GM18502 (cell line): ENCODE results near the gene FAM228B.

ENCODE experiments used
- ATAC-seq: cut with Tn5 transposase; IDR thresholded peaks from one replicate; pipeline ENCODE4 v1.9.1; 2021; ENCODE audit warnings: mild to moderate bottlenecking; ENCODE audit not compliant: unreplicated experiment, poor library complexity

Gene FAM228B

GRCh38 chr2:24152413-24153197 lies 29.3 kb downstream of the FAM228B start:
- no peak for ATAC-seq

GRCh38 chr2:24153478-24153877 lies 30.2 kb downstream of the FAM228B start:
- ATAC-seq = no peak

GRCh38 chr2:24158131-24158530 lies 34.9 kb downstream of the FAM228B start:
- no peak for ATAC-seq

GRCh38 chr2:24159708-24160107 lies 36.4 kb downstream of the FAM228B start:
- ATAC-seq = no peak

GRCh38 chr2:24160761-24161160 lies 37.5 kb downstream of the FAM228B start:
- no peak for ATAC-seq

- ATAC-seq = no peak
Observed at GRCh38 chr2:24162494-24162893, 39.2 kb downstream of the FAM228B start.

GRCh38 chr2:24163186-24163585 lies 39.9 kb downstream of the FAM228B start:
- ATAC-seq = no peak

- ATAC-seq = no peak
Observed at GRCh38 chr2:24163601-24164000, 40.3 kb downstream of the FAM228B start.

- peak; percentile 89 for ATAC-seq
Observed at GRCh38 chr2:24164416-24164973, 41.2 kb downstream of the FAM228B start.

- ATAC-seq = no peak
Observed at GRCh38 chr2:24169023-24169422, 45.8 kb downstream of the FAM228B start.

GRCh38 chr2:24174851-24175277 lies 51.6 kb downstream of the FAM228B start, which contains the start of gene FAM228A:
Gene FAM228A (plus strand): TSS chr2:24175053. CDS start chr2:24175481, 428 bp downstream.
- ATAC-seq = no peak

- ATAC-seq = no peak
Observed at GRCh38 chr2:24175631-24176187, 52.4 kb downstream of the FAM228B start.

- ATAC-seq = no peak
Observed at GRCh38 chr2:24176326-24176725, 53.1 kb downstream of the FAM228B start.

GRCh38 chr2:24179683-24180082 lies 56.4 kb downstream of the FAM228B start:
- no peak for ATAC-seq

- ATAC-seq = no peak
Observed at GRCh38 chr2:24181849-24182248, 58.6 kb downstream of the FAM228B start.

GRCh38 chr2:24182507-24182906 lies 59.2 kb downstream of the FAM228B start:
- no peak for ATAC-seq

- no peak for ATAC-seq
Observed at GRCh38 chr2:24183366-24184069, 60.2 kb downstream of the FAM228B start.

GRCh38 chr2:24189551-24189950 lies 66.3 kb downstream of the FAM228B start:
- no peak for ATAC-seq

GRCh38 chr2:24190503-24190902 lies 67.2 kb downstream of the FAM228B start:
- no peak for ATAC-seq

- ATAC-seq = no peak
Observed at GRCh38 chr2:24191156-24191555, 67.9 kb downstream of the FAM228B start.

- ATAC-seq = no peak
Observed at GRCh38 chr2:24191848-24192247, 68.6 kb downstream of the FAM228B start.
